K562 (cell line): ENCODE results near the gene SPNS1.

Source experiments
- BACH1 ChIP-seq: fragments of 200-800 bp; sonication (Bioruptor generic); IDR thresholded peaks from 2 replicates; pipeline ENCODE4 v1.6.1; 2016; ENCODE audit warnings: missing genetic modification characterization, missing compliant biosample characterization
- CTCF ChIP-seq, 3 experiments: IDR thresholded peaks in 2 of 3; conservative IDR thresholded peaks in 1 of 3; 2 replicates each; pipeline ENCODE4 v1.5.1; 2011 to 2012; ENCODE audit warnings: low read length in 3 of 3, mild to moderate bottlenecking in 3 of 3, control low read depth in 2 of 3, improper control_type of control experiment in 1 of 3, inconsistent platforms in 1 of 3, low read depth in 1 of 3, mixed read lengths in 1 of 3, moderate library complexity in 1 of 3; ENCODE audit not compliant: insufficient read depth in 2 of 3
- ETV6 ChIP-seq, 3 experiments: fragments of 150-350 bp in 1 of 3; sonication (generic) in 1 of 3; formaldehyde crosslinking in 1 of 3; IDR thresholded peaks; 2 replicates each; pipeline versions ENCODE4 v1.6.1 to v1.8.0; 2014 to 2022; ENCODE audit warnings: borderline replicate concordance in 2 of 3, low read depth in 2 of 3, antibody characterized with exemption in 1 of 3, low read length in 1 of 3, mild to moderate bottlenecking in 1 of 3, missing genetic modification reagents in 1 of 3
- EZH2 ChIP-seq: IDR thresholded peaks from 2 replicates; pipeline ENCODE4 v1.6.1; 2012; ENCODE audit warnings: low read depth, mild to moderate bottlenecking, inconsistent platforms, low read length, borderline replicate concordance
- FOXA1 ChIP-seq: fragments of 450-650 bp; IDR thresholded peaks from 2 replicates; pipeline ENCODE4 v1.6.1; 2016; ENCODE audit warnings: mild to moderate bottlenecking, borderline replicate concordance
- HCFC1 ChIP-seq: IDR thresholded peaks from 2 replicates; pipeline ENCODE4 v1.6.1; 2012; ENCODE audit warnings: low read depth, low read length, improper control_type of control experiment
- RAD21 ChIP-seq, 2 experiments: fragments of 250-450 bp in 1 of 2; fragments of 450-650 bp in 1 of 2; sonication (Bioruptor Pico) in 1 of 2; formaldehyde crosslinking in 1 of 2; IDR thresholded peaks in 1 of 2; conservative IDR thresholded peaks in 1 of 2; 2 replicates each; pipeline versions ENCODE4 v1.4.0 to v1.8.0; 2020 to 2022; ENCODE audit warnings: mild to moderate bottlenecking in 2 of 2, moderate library complexity in 1 of 2
- TF ChIP-seq, protein P1 (sequence below): sonication (generic); formaldehyde crosslinking; IDR thresholded peaks from 2 replicates; pipeline ENCODE4 v1.8.1; 2023; ENCODE audit warnings: mild to moderate bottlenecking, missing genetic modification reagents
- TF ChIP-seq, protein P2 (sequence below): sonication (generic); formaldehyde crosslinking; IDR thresholded peaks from 2 replicates; pipeline ENCODE4 v1.8.1; 2023; ENCODE audit warnings: mild to moderate bottlenecking, missing genetic modification reagents

- TF ChIP-seq ETV6 (IDR thresholded peaks at IDR 0.05; ENCODE audit: borderline replicate concordance in 1 of 2, low read depth in 2 of 2, low read length in 1 of 2), result no peak
- no peak for TF ChIP-seq ETV6 (CRISPR knock-in tag; IDR thresholded peaks at IDR 0.05; ENCODE audit: borderline replicate concordance)
- TF ChIP-seq, protein P1, sequence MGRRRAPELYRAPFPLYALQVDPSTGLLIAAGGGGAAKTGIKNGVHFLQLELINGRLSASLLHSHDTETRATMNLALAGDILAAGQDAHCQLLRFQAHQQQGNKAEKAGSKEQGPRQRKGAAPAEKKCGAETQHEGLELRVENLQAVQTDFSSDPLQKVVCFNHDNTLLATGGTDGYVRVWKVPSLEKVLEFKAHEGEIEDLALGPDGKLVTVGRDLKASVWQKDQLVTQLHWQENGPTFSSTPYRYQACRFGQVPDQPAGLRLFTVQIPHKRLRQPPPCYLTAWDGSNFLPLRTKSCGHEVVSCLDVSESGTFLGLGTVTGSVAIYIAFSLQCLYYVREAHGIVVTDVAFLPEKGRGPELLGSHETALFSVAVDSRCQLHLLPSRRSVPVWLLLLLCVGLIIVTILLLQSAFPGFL (CRISPR knock-in tag), result no peak
- TF ChIP-seq CTCF (IDR thresholded peaks at IDR 0.05 in 2 of 3, conservative IDR thresholded peaks at IDR 0.05 in 1 of 3; ENCODE audit: insufficient read depth in 2 of 3, low read depth in 1 of 3, low read length in 3 of 3), result no peak
- TF ChIP-seq, protein P2, sequence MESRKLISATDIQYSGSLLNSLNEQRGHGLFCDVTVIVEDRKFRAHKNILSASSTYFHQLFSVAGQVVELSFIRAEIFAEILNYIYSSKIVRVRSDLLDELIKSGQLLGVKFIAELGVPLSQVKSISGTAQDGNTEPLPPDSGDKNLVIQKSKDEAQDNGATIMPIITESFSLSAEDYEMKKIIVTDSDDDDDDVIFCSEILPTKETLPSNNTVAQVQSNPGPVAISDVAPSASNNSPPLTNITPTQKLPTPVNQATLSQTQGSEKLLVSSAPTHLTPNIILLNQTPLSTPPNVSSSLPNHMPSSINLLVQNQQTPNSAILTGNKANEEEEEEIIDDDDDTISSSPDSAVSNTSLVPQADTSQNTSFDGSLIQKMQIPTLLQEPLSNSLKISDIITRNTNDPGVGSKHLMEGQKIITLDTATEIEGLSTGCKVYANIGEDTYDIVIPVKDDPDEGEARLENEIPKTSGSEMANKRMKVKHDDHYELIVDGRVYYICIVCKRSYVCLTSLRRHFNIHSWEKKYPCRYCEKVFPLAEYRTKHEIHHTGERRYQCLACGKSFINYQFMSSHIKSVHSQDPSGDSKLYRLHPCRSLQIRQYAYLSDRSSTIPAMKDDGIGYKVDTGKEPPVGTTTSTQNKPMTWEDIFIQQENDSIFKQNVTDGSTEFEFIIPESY, result no peak
- no peak for TF ChIP-seq FOXA1
- no peak for TF ChIP-seq HCFC1
- no peak for TF ChIP-seq RAD21 (CRISPR knock-in tag; conservative IDR thresholded peaks at IDR 0.05 in 1 of 2, IDR thresholded peaks at IDR 0.05 in 1 of 2)
- no peak for TF ChIP-seq EZH2
- TF ChIP-seq BACH1 (tag), result no peak
Measured at GRCh38 chr16:29007730-29008593, 33.4 kb downstream of the SPNS1 start.
